HepG2 (cell line): ENCODE results near the gene PAFAH1B2. TPM values are rescaled to one million over a fixed set of nuclear protein-coding genes. Genes with fewer than 3 reads are reported as not detected.

Source experiments
- ATAC-seq: fragments of 200-7000 bp; cut with Tn5 transposase; 3 replicates; pipeline ENCODE4 v1.9.1; 2020; ENCODE audit warnings: mild to moderate bottlenecking, moderate library complexity
- BruUV-seq: library from RNA; stranded (reverse); fragments of 400-500 nt; replicated peaks from 2 replicates; lab custom pipeline; 2021; lab: Mats Ljungman, UMichigan
- CTCF ChIA-PET: fragments of 300-600 bp; formaldehyde crosslinking; extraction: SDS; loops from one replicate; lab custom pipeline; 2021; ENCODE audit warnings: low total read pairs, inconsistent platforms, low intra/inter-chr PET ratio; lab: Yijun Ruan, JAX
- POLR2A ChIA-PET: fragments of 350-600 bp; sonication (Branson Sonifier 250); formaldehyde crosslinking; loops from one replicate; lab custom pipeline; 2020; ENCODE audit warnings: antibody characterized with exemption, inconsistent platforms; lab: Yijun Ruan, JAX
- DNase-seq: peaks from one replicate; pipeline ENCODE4 v3.0.0-alpha.2; 2015; ENCODE audit warnings: low spot score
- FAIRE-seq: peaks from 3 replicates; lab custom pipeline; 2011; peaks lifted over from hg19 to GRCh38; lab: Jason Lieb, UNC
- H2AFZ ChIP-seq: one replicate; pipeline ENCODE4 v1.6.1; 2011; ENCODE audit warnings: low read length, inconsistent platforms
- H3K27ac ChIP-seq: fragments of 300-600 bp; 3 replicates; pipeline ENCODE4 v1.8.0; 2011; ENCODE audit warnings: mixed run types, mild to moderate bottlenecking, mixed read lengths, low read length, inconsistent platforms; ENCODE audit not compliant: insufficient read depth; ENCODE audit errors: extremely low read length
- H3K27me3 ChIP-seq, 2 experiments: fragments of 200-600 bp in 1 of 2; 2 replicates in 1 of 2; 3 replicates in 1 of 2; pipeline versions ENCODE4 v1.6.0 to v1.8.0; 2011; ENCODE audit warnings: low read length in 2 of 2, mild to moderate bottlenecking in 2 of 2, moderate library complexity in 2 of 2, inconsistent platforms in 1 of 2; ENCODE audit not compliant: insufficient read depth in 2 of 2, control insufficient read depth in 1 of 2
- H3K36me3 ChIP-seq, 2 experiments: fragments of 200-600 bp in 1 of 2; replicated peaks in 1 of 2; 2 replicates in 1 of 2; 3 replicates in 1 of 2; pipeline versions ENCODE4 v1.5.1 to v1.8.0; 2011; ENCODE audit warnings: low read length in 2 of 2, inconsistent platforms in 1 of 2; ENCODE audit not compliant: insufficient read depth in 2 of 2, control insufficient read depth in 1 of 2
- H3K4me1 ChIP-seq: 2 replicates; pipeline ENCODE4 v1.5.1; 2012; ENCODE audit warnings: low read length, inconsistent platforms; ENCODE audit not compliant: insufficient read depth
- H3K4me2 ChIP-seq: 2 replicates; pipeline ENCODE4 v1.6.0; 2011; ENCODE audit warnings: low read depth, low read length, inconsistent platforms
- H3K4me3 ChIP-seq, 3 experiments: fragments of 200-600 bp in 1 of 3; sonication (generic), shearing (Covaris generic) in 1 of 3; replicated peaks in 1 of 3; 2 replicates each; pipeline ENCODE4 v1.5.1; 2011 to 2016; ENCODE audit warnings: low read length in 3 of 3, inconsistent platforms in 2 of 3, low read depth in 2 of 3, mild to moderate bottlenecking in 2 of 3, control low read depth in 1 of 3, mixed read lengths in 1 of 3; ENCODE audit not compliant: insufficient read depth in 1 of 3
- H3K79me2 ChIP-seq: one replicate; pipeline ENCODE4 v1.6.1; 2011; ENCODE audit warnings: low read length, inconsistent platforms; ENCODE audit not compliant: insufficient read depth
- H3K9ac ChIP-seq: 2 replicates; pipeline ENCODE4 v1.6.0; 2011; ENCODE audit warnings: mild to moderate bottlenecking, low read depth, low read length, inconsistent platforms; ENCODE audit not compliant: insufficient read depth
- H3K9me3 ChIP-seq: 2 replicates; pipeline ENCODE4 v1.5.1; 2012; ENCODE audit warnings: mild to moderate bottlenecking, low read length
- H4K20me1 ChIP-seq: 2 replicates; pipeline ENCODE4 v1.6.0; 2011; ENCODE audit warnings: inconsistent platforms, mild to moderate bottlenecking, low read length, moderate library complexity; ENCODE audit not compliant: insufficient read depth
- ATF4 ChIP-seq, 2 experiments: fragments of 450-650 bp in 1 of 2; sonication (generic) in 1 of 2; formaldehyde crosslinking; IDR thresholded peaks; 2 replicates each; pipeline versions ENCODE4 v1.5.0 to v1.8.0; 2020 to 2022; ENCODE audit warnings: mild to moderate bottlenecking in 1 of 2, missing genetic modification reagents in 1 of 2
- DNMT1 ChIP-seq: sonication (generic); formaldehyde crosslinking; IDR thresholded peaks from 2 replicates; pipeline ENCODE4 v1.5.1; 2020; ENCODE audit warnings: mild to moderate bottlenecking, missing genetic modification reagents
- EZH2 ChIP-seq: conservative IDR thresholded peaks from 2 replicates; pipeline ENCODE4 v1.6.1; 2012; ENCODE audit warnings: mild to moderate bottlenecking, low read depth, low read length, moderate library complexity
- GMEB1 ChIP-seq: sonication (generic); formaldehyde crosslinking; IDR thresholded peaks from 2 replicates; pipeline ENCODE4 v1.5.1; 2020; ENCODE audit warnings: missing genetic modification reagents, mild to moderate bottlenecking, borderline replicate concordance
- MAFG ChIP-seq: sonication (generic); formaldehyde crosslinking; IDR thresholded peaks from 2 replicates; pipeline ENCODE4 v1.5.1; 2020; ENCODE audit warnings: mild to moderate bottlenecking, missing genetic modification reagents
- MEIS2 ChIP-seq: sonication (generic); formaldehyde crosslinking; IDR thresholded peaks from 2 replicates; pipeline ENCODE4 v1.9.0; 2021; ENCODE audit warnings: mild to moderate bottlenecking, missing genetic modification reagents
- MXD4 ChIP-seq: IDR thresholded peaks from 2 replicates; pipeline ENCODE4 v1.6.1; 2016; ENCODE audit warnings: mild to moderate bottlenecking, missing biosample characterization, missing genetic modification reagents
- ZBTB4 ChIP-seq: sonication (generic); formaldehyde crosslinking; IDR thresholded peaks from 2 replicates; pipeline ENCODE4 v1.4.0; 2020; ENCODE audit warnings: missing genetic modification reagents, mild to moderate bottlenecking, borderline replicate concordance
- ZKSCAN5 ChIP-seq: sonication (generic); formaldehyde crosslinking; IDR thresholded peaks from 2 replicates; pipeline ENCODE4 v1.5.1; 2020; ENCODE audit warnings: mild to moderate bottlenecking, missing genetic modification reagents
- ZNF326 ChIP-seq: sonication (generic); formaldehyde crosslinking; IDR thresholded peaks from 2 replicates; pipeline ENCODE4 v1.4.0; 2020; ENCODE audit warnings: missing genetic modification reagents, borderline replicate concordance
- ZNF543 ChIP-seq: sonication (generic); formaldehyde crosslinking; IDR thresholded peaks from 2 replicates; pipeline ENCODE4 v1.4.0; 2020; ENCODE audit warnings: mild to moderate bottlenecking, missing genetic modification reagents
- ZNF781 ChIP-seq: sonication (generic); formaldehyde crosslinking; IDR thresholded peaks from 2 replicates; pipeline ENCODE4 v1.5.1; 2020; ENCODE audit warnings: borderline replicate concordance, mild to moderate bottlenecking, missing genetic modification reagents; ENCODE audit errors: not compliant biosample characterization
- ZNF800 ChIP-seq: sonication (generic); formaldehyde crosslinking; IDR thresholded peaks from 2 replicates; pipeline ENCODE4 v1.4.0; 2020; ENCODE audit warnings: missing genetic modification reagents
- WGBS: methylation state at CpG from one replicate; pipeline ENCODE4 v1.1.6; 2017; ENCODE audit warnings: low lambda C conversion rate; 5-methylcytosine and 5-hydroxymethylcytosine counted together
- in situ Hi-C: cut with HindIII; loops from 2 replicates; pipeline ENCODE4 v1.10.0; 2017; ENCODE audit warnings: low pct_unique_long_range_greater_than_20kb; ENCODE audit not compliant: extremely low pct_ligation_motif_present
- intact Hi-C: fragments of 100-400 bp; cut with micrococcal nuclease; formaldehyde crosslinking; loops from one replicate; pipeline ENCODE4 v1.10.0; 2022; ENCODE audit not compliant: unreplicated experiment
- polyA plus RNA-seq, 8 experiments: library from polyadenylated mRNA; depleted of rRNA in 3 of 8; stranded (reverse) in 7 of 8; unstranded in 1 of 8; fragments of >200 nt; fragmentation: Illumina TruSeq in 4 of 8; extraction: Trizol in 4 of 8; gene quantifications; 2 replicates each; pipeline versions ENCODE4 v1.2.1 to v1.2.3, GENCODE V29; 2011 to 2016; ENCODE audit warnings: low read depth in 4 of 8, missing spikeins in 1 of 8, mixed read lengths in 1 of 8; ENCODE audit not compliant: insufficient read depth in 1 of 8
- total RNA-seq, 5 experiments: library from RNA; depleted of rRNA; stranded (reverse); fragments of >200 nt; fragmentation: Illumina TruSeq; extraction: Trizol; gene quantifications; 2 replicates each; pipeline ENCODE4 v1.2.3, GENCODE V29; 2016; ENCODE audit warnings: low read depth in 1 of 5

PAFAH1B2 gene
- total and polyA plus RNA-seq, 2 of the 13 experiments (the other 11 are each of a cell fraction or from before 2014, with no cell fraction given) = 28.8 to 104 TPM

GRCh38 chr11:117219455-117219854, 75.4 kb downstream of the PAFAH1B2 start (continued):
- TF ChIP-seq ZNF800 (CRISPR knock-in tag) = no peak
- TF ChIP-seq, all 625 proteins: peak for 0

GRCh38 chr11:117219995-117220394, 75.9 kb downstream of the PAFAH1B2 start:
- no peaks in the 10 kb centered on the region for H3K9me3 ChIP-seq
- ChIA-PET CTCF (no interaction called here), POLR2A (no interaction called here)
- DNase-seq = no peak
- H4K20me1 ChIP-seq = no peaks in the 10 kb centered on the region
- H2AFZ ChIP-seq = no peak overlapping the region
- H3K36me3 ChIP-seq = peaks cover 0 to 20% of the 10 kb centered on the region in 2 experiments; a peak in 2 of 5 replicates
- no TSS peak for BruUV-seq
- no peak overlapping the region for H3K4me2 ChIP-seq
- H3K4me1 ChIP-seq = peaks cover 12% of the 10 kb centered on the region
- H3K9ac ChIP-seq = no peak overlapping the region
- H3K27ac ChIP-seq = no peak overlapping the region
- no peak for ATAC-seq
- H3K4me3 ChIP-seq = no peak overlapping the region
- no peak for FAIRE-seq
- intact Hi-C loops = loop anchor here (10.0 kb wide), 1 partner anchor 115 kb away; no protein-coding TSS in a partner anchor
- in situ Hi-C loops = loop anchor here (5.0 kb wide), 1 partner anchor 38 kb away; no protein-coding TSS in a partner anchor
- H3K79me2 ChIP-seq = no peaks in the 10 kb centered on the region
- no peaks in the 10 kb centered on the region for H3K27me3 ChIP-seq
- WGBS = 94% methylated on average over 4 of the region's 4 CpGs
- no peak for TF ChIP-seq ZNF543 (CRISPR knock-in tag)
- TF ChIP-seq ATF4 (CRISPR knock-in tag; IDR thresholded peaks at IDR 0.05) = no peak
- no peak for TF ChIP-seq ZKSCAN5 (CRISPR knock-in tag)
- TF ChIP-seq MXD4 = no peak
- no peak for TF ChIP-seq MAFG
- no peak for TF ChIP-seq ZNF781 (CRISPR knock-in tag)
- TF ChIP-seq EZH2 = no peak
- no peak for TF ChIP-seq ZBTB4
- no peak for TF ChIP-seq ZNF326 (CRISPR knock-in tag)
- TF ChIP-seq GMEB1 = no peak
- no peak for TF ChIP-seq MEIS2 (CRISPR knock-in tag)
- TF ChIP-seq DNMT1 (CRISPR knock-in tag) = no peak
